Ishikawa (cell line): ENCODE results near the gene HHIPL1.

Experiments
- EGR1 ChIP-seq: IDR thresholded peaks from 2 replicates; pipeline ENCODE4 v1.6.1; 2012
- EP300 ChIP-seq: IDR thresholded peaks from 2 replicates; pipeline ENCODE4 v1.6.1; 2012; ENCODE audit warnings: borderline replicate concordance
- MAX ChIP-seq: IDR thresholded peaks from 2 replicates; pipeline ENCODE4 v1.6.1; 2012
- RAD21 ChIP-seq: IDR thresholded peaks from 2 replicates; pipeline ENCODE4 v1.6.1; 2012; ENCODE audit warnings: low read depth
- TAF1 ChIP-seq: IDR thresholded peaks from 2 replicates; pipeline ENCODE4 v1.6.1; 2012; ENCODE audit warnings: low read depth, mild to moderate bottlenecking
- TEAD4 ChIP-seq: IDR thresholded peaks from 2 replicates; pipeline ENCODE4 v1.6.1; 2012
- USF1 ChIP-seq: IDR thresholded peaks from 2 replicates; pipeline ENCODE4 v1.6.1; 2012
- YY1 ChIP-seq: IDR thresholded peaks from 2 replicates; pipeline ENCODE4 v1.6.1; 2012; ENCODE audit warnings: low read depth

- TF ChIP-seq TEAD4 (no peak), TAF1 (no peak), MAX (no peak), EP300 (no peak), YY1 (no peak), RAD21 (no peak), USF1 (no peak), EGR1 (no peak)
Observed at GRCh38 chr14:99699085-99699760, 54.3 kb downstream of the HHIPL1 start.
